Stimulated activated CD8-positive, alpha-beta memory T cell treated with anti-CD3 and anti-CD28 coated beads, Interleukin-7, amount 100 ng/mL, for 4 hours (primary cell): ENCODE data around the gene ONECUT3.

Source experiments
- DNase-seq, 2 donors: peaks; one replicate each; pipeline ENCODE4 v3.0.0-alpha.2; 2020; ENCODE audit warnings: low read depth in 2 of 2

The ONECUT3 gene

DNA sequence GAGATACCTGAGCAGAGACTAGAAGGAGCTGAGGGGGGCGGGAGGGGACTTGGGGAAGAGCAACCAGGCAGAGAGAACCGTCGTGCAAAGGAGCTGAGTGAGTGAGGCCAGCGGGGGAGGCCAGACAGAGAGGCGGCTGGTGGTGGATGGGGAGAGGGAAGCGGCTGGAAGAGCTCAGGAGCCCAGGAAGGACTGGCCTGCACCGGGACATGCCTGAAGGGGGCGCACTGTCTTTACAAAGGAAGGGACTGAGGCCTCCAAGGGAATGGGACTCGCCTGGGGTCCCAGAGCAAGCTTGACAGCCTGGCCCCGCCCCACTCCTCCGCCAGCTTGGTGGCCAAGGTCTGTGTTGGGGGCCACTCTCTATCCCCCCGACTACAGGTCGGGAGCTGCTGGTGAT lies 14.9 kb downstream of the ONECUT3 start:
- DNase-seq: no peak

DNA sequence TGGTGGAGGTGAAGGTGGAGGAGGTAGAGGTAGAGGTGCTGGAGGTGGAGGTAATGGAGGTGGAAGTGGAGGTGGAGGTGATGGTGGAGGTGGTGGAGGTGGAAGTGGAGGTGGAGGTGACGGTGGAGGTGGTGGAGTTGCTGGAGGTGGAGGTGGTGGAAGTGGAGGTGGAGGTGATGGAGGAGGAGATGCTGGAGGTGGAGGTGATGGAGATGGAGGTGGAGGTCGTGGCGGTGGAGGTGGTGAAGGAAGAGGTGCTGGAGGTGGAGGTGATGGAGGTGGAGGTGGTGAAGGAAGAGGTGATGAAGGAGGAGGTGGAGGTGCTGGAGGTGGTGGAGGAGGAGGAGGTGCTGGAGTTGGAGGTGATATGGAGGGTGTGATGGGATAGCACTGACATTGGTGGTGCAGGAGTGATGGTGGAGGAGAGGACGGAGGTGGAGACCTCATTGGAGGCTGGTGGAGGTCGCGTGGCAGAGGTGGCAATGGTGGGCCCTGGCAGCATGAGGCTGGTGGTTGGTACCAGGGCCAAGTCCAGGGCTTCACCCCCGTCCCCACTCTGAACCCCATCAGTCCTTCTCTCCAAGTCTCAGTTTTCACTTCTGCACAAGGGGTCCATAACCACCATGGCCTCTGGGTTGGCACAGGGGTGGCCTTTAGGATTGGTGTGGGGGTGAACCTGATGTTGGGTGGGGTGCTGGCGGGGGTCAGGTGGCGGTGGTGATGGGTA lies 15.8 kb downstream of the ONECUT3 start:
- no peak for DNase-seq

GRCh38 chr19:1769645-1769985 lies 16.3 kb downstream of the ONECUT3 start:
- DNase-seq: no peak

GRCh38 chr19:1770866-1771576 lies 17.7 kb downstream of the ONECUT3 start:
- no peak for DNase-seq

DNA sequence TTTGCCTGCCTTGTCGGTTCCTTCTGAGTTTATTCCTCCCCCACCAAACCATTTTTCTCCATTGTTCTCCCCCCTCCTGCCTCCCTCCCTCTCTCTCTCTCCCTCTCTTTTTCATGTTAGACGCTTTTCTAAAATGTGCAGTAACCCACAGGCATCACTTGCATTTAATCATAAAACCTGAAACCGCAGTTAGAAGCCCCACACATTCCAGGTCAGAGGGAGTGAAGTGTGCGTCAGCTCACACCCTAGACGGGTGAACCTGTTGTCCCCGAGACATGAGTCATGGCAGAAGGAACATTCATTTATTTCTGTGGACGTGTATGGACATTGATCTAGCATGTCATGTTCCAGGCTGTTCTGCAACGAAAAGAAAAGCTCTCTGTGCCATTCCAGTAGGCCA lies 19.9 kb downstream of the ONECUT3 start:
- no peak for DNase-seq

DNA sequence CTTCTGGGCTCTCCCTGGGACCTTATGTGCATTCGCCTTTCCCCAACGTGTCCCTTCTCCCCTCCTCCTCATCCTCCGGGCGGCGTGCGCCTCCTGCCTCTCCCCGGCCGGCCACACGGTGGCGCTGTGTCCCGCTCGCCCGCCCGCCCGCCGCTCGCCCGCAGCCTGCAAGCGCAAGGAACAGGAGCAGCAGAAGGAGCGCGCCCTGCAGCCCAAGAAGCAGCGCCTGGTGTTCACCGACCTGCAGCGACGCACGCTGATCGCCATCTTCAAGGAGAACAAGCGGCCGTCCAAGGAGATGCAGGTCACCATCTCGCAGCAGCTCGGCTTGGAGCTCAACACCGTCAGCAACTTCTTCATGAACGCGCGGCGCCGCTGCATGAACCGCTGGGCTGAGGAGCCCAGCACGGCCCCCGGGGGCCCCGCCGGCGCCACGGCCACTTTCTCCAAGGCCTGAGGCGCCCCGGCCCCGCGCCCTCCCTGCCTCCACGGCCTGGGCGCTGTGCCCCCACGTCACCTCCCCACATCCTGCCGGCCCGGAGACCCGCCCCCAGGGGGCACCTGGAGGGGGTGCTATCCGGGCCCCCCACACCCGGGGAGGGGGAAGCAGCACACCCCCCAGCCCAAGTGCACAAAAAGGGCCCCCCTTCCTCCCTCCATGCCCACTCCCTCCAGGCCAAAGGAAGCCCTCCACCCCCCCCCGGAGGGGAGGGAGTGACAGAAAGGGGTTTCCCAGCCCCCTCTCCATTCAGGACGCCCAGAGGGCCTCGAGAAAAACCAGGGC lies 21.9 kb downstream of the ONECUT3 start:
- DNase-seq: no peak

DNA sequence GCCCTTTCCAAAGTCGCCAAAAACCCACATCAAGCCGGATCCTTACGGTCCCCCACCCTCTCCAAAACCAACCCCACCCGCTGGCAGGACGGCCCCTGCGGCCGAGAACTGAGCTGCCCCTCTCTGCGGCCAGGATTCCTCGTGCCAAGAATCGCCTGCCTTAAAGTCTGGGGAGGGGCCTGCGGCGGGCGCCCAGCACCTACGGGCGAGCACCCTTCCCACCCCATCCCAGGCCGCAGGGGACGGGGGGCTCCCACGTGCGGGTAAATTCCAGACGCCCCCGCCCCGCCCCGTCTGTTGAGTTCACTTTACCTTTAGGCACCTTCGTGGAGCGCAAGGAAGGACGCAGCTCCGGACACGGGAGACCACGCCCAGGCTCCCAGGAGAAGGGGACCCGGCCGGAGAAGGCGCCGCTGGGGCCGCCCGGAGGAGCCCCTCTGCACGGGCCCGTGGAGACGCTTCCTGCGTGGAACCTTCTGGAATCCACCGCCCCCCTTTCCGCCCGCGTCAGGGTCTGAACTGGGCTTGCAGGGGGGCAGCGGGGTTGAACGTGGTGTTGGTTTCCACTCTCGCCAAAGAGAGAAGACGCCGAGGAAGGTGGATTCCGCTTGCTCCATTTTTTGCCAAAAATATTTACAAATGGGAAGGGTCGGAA lies 22.8 kb downstream of the ONECUT3 start:
- DNase-seq: no peak

- no peak for DNase-seq
These were observed 23.4 kb downstream of the ONECUT3 start for GRCh38 chr19:1776606-1777147.

GRCh38 chr19:1777149-1777548 lies 23.8 kb downstream of the ONECUT3 start:
- DNase-seq: no peak

GRCh38 chr19:1779574-1779973 lies 26.3 kb downstream of the ONECUT3 start:
- no peak for DNase-seq

DNA sequence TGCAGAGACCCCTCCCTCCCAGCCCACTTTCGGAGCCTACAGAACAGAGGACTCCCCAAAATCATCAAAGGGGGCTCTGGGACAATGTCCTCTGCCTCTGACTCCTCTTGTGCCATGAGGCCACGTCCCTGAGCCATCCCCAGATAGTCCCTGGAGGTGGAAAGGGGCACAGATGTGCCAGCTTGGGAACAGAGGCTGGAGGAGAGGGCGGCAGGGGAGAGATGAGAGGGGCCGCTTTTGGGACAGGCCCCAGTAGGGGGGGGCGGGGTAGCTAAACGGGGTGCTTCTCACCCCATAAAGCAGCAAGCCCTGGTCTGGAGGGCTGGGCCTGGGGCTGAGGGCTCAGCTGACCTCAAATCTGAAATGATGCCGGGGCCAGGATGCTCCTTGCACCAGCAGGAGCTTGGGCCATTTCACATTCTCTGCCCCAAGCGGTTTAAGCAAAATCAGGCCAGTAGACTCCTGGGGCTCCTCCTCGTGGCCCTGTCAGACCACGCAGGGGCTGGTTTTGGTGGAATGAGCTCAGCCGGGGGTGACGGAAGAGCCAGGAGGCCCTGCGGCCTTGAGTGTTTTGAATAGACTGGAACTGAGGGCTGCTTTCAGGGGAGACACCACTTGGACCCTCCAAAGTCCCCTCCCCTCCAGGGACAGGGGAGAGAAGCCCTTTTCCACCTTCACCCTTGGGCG lies 27.1 kb downstream of the ONECUT3 start:
- DNase-seq: no peak

- DNase-seq: no peak
These were observed 29.2 kb downstream of the ONECUT3 start for GRCh38 chr19:1782521-1782920.

GRCh38 chr19:1783354-1783753 lies 30.0 kb downstream of the ONECUT3 start:
- no peak for DNase-seq

DNA sequence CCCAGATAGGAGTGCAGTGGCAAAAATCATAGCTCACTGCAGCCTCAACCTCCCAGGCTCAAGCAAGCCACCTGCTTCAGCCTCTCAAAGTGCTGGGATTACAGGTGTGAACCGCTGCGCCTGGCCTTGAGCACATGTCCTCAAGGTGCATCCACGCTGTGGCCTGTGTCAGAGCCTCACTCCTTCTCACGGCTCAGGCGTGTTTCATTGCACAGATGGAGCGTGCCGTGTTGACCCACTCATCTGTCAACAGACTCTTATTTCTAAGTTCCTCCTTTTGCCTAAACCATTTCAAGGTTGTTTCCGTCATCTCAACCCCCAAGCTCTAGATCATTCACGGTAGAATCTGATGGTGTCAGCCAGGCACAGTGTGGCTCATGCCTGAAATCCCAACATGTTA lies 30.6 kb downstream of the ONECUT3 start:
- DNase-seq: no peak

GRCh38 chr19:1785310-1785709 lies 32.0 kb downstream of the ONECUT3 start:
- DNase-seq: no peak

DNA sequence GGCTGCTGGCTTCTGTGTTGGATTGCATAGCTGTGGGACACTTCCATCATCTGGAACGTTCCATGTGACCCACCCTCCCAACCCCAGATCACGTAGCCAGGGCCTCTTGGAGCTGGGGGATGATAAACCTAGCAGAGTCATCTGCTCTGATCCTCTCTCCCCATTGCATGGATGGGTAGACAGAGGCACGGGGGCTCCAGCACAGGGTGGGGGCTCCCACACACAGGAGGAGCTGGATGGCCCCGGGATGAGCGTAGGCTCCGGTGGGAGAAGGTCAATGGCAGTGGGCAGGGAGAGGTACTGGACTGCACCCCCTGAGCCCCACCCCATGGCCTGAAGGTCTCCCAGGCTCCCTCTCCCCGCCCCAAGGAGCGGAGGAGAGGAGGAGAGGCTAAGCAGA lies 33.4 kb downstream of the ONECUT3 start:
- DNase-seq: no peak

- DNase-seq: no peak
These were observed 33.8 kb downstream of the ONECUT3 start for GRCh38 chr19:1787116-1787515.

- DNase-seq: no peak
These were observed 36.1 kb downstream of the ONECUT3 start for GRCh38 chr19:1789261-1790041.

DNA sequence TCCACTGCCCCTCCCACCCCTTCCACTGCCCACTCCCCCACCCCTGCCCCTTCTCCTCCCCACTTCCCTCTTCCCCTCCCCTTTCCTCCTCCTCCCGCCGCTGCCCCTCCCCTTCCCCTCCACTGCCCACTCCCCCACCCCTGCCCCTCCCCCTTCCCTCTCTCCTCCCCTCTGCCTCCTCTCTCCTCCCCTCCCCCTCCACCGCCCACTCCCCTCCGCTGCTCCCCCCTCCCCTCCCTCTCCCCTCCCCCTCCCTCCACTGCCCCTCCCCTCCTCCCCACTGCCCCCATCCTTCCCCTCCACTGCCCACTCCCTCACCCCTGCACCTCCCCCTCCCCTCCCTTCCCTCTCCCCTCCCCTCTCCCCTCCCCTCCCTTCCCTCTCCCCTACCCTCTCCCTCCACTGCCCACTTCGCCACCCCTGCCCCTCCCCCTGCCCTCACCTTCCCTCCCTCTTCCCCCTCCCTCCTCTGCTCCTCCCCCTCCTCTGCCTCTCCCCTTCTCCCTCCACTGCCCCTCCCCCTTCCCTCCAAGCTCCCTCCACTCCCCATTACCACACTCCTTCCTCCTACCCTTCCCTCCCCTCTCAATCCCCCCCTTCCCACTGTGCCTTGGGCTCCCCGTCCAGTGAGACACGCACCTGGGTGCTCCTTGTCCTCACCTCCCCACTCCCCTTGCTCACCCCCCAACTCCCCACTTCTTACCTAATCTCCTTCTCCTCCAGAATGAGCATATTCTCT lies 36.9 kb downstream of the ONECUT3 start:
- DNase-seq: no peak

GRCh38 chr19:1791879-1792278 lies 38.6 kb downstream of the ONECUT3 start:
- no peak for DNase-seq
